ENCODE measurements around the gene BCL2L15.

The BCL2L15 gene

DNA sequence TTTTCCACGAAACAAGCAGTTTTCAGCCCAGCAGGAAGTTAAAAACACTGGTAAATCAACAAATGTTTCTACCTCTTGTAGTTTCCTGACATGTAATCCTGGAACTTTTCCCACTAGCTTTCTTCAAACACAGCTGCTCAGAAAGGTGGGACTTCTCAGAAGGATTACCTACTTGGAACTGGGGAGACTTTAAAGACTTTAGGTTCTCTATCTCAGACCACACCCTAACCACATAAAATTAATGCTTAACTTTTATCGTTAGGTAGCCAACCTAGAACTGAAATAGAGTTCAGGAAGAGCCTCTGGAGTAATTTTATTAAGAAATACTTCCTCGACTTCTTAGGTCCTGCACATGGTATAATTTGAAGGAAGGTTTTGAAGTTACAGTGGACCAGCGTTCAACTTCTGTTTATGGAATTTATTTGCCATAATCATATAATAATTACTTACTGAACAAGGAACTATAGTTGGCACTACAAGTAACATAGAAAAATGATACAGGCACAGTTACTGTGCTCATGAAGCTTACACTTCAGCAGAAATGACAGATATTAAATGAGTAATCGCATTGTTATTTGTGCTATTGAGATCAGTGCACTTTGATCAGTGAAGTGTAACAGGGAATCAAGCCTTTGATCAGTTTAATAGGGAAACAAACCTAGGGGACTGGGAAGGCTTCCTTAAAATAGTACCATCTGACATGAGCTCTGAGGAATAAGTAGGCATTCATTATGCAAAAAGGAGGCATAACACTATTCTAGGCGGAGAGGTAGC lies at the start of gene BCL2L15:
Gene BCL2L15 (minus strand): TSS at position 180 of the 774 bp plus-strand sequence. CDS start 206 bp downstream, outside the sequence.
- peak; percentile 4 for FAIRE-seq
- DNase-seq (ENCODE audit: insufficient read length, low spot score), result no peak

DNA sequence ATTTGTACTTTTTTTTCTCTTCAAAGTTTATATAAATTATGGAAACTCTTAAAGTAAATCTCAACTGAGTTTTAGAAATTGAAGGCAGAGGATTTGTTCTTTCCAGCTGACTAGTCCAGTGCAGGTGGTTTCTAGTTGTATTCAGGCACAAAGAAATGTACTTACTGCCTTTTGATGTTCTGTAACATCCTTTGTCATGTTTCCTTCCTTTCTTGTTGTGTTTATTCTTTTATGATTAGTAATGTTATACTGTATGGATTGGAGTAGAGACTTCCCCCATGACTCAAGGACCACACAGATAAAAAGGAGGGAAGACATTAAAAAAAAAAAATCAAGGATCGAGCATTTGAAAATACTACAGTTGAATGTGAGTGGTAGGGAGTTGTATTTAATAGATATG lies 49.8 kb upstream of the BCL2L15 start:
- DNase-seq (ENCODE audit: insufficient read length, low spot score) (no peak), FAIRE-seq (no peak)

DNA sequence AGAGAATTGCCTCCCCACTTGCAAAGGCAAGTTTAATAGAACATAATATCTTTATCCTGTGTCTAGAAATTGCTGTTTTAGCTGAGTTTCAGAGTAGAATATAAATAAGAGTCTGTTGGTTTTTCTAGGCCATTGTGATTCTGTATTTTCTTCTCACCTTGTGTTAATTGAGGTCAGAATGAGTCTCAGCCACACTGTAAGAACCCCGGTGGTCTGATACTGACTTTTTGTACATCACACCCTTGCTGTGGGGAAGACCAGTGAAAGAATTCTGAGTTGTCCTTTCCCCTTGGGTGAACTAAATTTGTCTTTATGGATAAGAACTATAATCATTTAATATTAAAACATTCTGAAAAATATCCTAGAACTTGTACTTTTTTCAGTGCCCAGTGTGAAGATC lies 48.6 kb upstream of the BCL2L15 start:
- FAIRE-seq, result no peak
- no peak for DNase-seq (ENCODE audit: insufficient read length, low spot score)

DNA sequence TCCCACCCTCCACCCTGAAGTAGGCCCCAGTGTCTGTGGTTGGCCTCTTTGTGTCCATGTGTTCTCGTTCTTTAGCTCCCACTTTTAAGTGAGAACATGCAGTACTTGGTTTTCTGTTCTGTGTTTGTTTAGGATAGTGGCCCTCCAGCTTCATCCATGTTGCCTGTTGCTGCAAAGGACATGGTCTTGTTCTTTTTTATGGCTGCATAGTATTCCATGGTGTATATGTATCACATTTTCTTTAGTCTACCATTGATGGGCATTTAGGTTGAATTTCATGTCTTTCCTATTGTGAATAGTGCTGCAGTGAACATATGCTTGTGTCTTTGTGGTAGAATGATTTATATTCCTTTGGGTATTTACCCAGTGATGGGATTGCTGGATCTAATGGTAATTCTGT lies 47.8 kb upstream of the BCL2L15 start:
- DNase-seq (ENCODE audit: insufficient read length, low spot score) (no peak), FAIRE-seq (no peak)

DNA sequence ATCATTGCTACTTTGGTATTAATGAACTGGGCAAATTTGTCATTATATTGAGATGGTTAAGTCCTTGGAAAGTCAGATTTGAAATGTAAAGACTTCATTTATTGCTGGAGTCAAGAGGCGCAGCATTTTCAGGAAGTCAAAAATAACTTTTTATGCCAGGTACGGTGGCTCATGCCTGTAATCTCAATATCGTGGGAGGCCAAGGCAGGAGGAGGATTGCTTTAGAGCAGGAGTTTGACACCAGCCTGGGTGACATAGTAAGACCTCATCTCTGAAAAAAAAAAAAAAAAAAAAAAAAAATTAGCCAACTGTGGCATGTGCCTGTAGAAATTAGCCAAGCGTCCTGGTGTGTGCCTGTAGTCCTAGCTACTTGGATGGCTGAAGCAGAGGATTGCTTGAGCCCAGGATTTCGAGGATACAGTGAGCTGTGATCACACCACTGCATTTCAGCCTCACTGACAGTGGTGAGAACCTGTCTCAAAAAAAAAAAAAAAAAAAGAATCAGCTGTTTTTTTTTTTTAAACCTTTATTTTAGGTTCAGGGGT lies 47.2 kb upstream of the BCL2L15 start:
- FAIRE-seq, result no peak
- DNase-seq (ENCODE audit: insufficient read length, low spot score), result no peak

DNA sequence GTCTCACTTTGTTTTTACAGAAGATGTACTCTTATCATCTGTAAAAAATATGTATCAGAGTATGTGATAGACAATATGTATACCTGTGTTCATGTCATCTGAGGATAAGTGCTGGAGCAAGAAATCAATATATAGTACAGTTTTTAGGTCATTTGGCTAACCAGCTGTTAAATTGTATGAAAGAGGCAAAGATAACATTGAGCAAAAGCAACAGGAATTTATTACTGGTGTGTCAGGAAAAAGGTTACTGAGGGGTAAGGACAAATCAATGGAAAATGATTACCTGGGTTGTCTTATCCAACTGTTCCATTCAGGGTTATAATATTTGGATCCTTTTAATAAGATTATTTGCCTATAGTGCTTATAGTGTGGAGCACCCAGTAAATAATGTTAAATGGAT lies 46.6 kb upstream of the BCL2L15 start:
- DNase-seq (ENCODE audit: insufficient read length, low spot score) (no peak), FAIRE-seq (no peak)

DNA sequence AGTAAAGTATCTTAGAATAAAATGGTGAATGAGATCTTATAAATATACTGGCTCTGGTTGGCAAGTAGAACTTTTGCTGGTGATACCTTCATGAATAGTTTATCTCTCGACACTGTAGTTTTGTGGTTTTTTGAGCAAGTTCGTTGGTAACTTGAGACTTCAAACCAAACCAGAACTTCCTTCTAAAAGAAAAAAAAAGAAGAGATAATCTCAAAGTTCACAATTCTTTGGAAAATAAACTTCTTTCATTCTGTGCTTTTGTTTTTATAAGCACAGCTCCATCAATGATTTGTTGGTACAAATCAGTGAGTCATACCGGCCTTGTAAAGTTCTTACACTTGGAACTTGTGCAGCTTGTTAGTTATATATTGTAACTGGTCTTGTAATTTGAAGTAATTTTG lies 44.1 kb upstream of the BCL2L15 start:
- DNase-seq (ENCODE audit: insufficient read length, low spot score) (no peak), FAIRE-seq (no peak)

- DNase-seq (ENCODE audit: insufficient read length, low spot score) (peak; percentile 25), FAIRE-seq (peak; percentile 75)
Measured at GRCh38 chr1:113930499-113931161, 43.2 kb upstream of the BCL2L15 start.

GRCh38 chr1:113929750-113930498 lies 42.5 kb upstream of the BCL2L15 start:
- no peak for FAIRE-seq
- DNase-seq (ENCODE audit: insufficient read length, low spot score), result peak; percentile 32

DNA sequence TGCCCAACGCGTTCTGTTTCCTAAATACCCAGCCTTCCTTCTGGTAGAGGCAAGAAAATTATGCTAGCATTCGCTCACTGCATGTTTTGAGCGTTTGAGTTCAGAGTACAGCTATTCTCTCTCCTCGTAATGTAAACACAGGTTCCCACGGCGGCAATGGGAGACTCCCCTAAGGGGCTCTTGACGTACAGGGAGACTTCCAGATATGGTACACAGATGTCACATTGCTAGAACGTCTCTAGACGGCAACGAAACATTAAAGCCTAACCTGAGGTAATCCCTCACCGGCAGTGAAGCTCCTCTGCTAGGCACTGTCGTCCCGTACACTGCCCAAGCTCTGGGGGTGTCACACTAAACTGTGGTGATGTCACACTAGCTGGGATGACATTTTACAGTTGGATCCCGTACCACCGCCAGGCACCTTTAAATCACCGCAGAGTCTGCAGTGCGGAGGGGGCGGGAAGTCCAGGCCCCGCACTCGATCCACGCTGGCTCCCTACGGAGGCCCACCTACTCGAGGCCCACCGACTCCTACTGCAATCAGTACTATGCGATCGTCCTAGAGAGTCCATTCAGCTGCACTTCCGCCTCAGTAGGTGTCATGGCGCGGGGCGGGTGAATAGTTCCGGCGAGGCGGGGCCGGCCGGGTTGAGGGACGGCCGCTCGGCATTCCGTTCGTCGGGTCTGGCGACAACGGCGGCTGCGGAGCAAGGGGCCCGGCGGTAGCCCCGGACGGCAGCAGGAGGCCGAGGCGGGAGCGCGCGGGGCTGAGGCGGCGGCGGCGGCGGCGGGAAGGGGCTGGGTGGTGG lies 41.8 kb upstream of the BCL2L15 start, which contains the start of gene HIPK1:
Gene HIPK1 (plus strand): TSS at position 384 of the 809 bp plus-strand sequence.
- DNase-seq (ENCODE audit: insufficient read length, low spot score) (peak; percentile 64), FAIRE-seq (peak; percentile 93)

GRCh38 chr1:113928187-113928930 lies 41.0 kb upstream of the BCL2L15 start:
- DNase-seq (ENCODE audit: insufficient read length, low spot score) (no peak), FAIRE-seq (peak; percentile 86)

- DNase-seq (ENCODE audit: insufficient read length, low spot score), result no peak
- no peak for FAIRE-seq
Measured at GRCh38 chr1:113924473-113924872, 37.1 kb upstream of the BCL2L15 start.

DNA sequence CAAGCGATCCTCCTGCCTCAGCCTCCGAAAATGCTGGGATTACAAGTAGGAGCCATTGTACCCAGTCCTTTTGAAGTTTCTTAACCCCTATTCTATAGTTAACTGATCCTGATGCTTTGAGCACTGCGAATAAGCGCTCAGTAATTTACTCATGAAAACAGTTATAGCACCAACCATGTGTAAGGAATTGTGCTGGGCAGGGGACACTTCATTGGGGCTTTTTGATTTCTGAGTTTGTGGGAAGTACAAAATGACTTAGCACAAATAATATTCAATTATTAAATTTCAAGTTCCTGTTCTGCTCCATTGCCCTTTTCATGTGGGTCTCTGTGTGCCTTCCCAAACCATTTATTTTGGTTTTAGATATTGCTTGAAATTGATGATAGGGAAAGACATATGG lies 35.6 kb upstream of the BCL2L15 start:
- DNase-seq (ENCODE audit: insufficient read length, low spot score) (no peak), FAIRE-seq (no peak)

GRCh38 chr1:113918243-113918642 lies 30.9 kb upstream of the BCL2L15 start:
- no peak for DNase-seq (ENCODE audit: insufficient read length, low spot score)
- peak; percentile 58 for FAIRE-seq

DNA sequence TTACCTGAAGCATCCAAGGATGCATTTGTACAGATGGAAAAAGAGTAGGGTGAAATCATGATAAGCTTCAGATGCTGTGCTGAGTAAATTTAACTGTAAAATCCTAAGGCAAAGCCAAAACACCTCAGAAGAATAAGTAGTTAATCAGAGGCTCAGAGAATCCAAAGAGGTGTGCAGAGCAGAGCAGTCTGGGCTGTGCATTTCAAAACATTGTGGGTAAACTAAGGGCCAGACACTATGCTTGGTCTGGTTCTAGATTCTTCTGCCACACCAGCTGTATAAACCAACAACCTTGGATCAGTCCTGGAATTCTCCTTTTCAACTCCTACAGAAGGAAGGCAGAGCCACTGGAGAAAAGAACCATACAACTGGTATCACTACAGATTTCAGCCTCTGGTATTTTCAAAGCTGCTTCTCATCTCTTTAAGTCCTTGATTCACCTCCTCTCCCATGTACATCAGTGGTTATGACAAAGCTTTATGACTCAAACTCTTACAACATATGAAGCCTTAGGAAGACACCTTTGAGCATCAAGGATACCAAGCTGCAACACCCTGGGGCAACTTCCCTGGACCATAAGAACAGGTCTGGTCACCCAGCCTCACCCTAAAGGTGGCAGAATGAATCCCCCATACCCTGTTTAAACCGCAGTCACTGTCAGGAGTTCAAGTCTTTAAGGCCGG lies 30.2 kb upstream of the BCL2L15 start:
- no peak for DNase-seq (ENCODE audit: insufficient read length, low spot score)
- FAIRE-seq, result no peak

DNA sequence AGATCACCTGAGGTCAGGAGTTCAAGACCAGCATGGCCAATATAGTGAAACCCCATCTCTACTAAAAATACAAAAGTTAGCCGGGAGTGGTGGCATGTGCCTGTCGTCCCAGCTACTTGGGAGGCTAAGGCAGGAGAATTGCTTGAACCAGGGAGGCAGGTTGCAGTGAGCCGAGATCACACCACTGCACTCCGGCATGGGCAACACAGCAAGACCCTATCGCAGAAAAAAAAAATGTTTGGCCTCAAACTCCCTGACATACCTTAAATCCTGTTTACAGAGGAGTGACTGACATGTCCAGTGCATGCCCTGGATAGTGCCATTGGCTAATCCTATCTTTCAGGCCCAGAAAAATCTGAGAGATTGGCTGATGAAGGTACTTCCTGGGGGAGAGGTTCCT lies 29.6 kb upstream of the BCL2L15 start:
- DNase-seq (ENCODE audit: insufficient read length, low spot score) (no peak), FAIRE-seq (no peak)

DNA sequence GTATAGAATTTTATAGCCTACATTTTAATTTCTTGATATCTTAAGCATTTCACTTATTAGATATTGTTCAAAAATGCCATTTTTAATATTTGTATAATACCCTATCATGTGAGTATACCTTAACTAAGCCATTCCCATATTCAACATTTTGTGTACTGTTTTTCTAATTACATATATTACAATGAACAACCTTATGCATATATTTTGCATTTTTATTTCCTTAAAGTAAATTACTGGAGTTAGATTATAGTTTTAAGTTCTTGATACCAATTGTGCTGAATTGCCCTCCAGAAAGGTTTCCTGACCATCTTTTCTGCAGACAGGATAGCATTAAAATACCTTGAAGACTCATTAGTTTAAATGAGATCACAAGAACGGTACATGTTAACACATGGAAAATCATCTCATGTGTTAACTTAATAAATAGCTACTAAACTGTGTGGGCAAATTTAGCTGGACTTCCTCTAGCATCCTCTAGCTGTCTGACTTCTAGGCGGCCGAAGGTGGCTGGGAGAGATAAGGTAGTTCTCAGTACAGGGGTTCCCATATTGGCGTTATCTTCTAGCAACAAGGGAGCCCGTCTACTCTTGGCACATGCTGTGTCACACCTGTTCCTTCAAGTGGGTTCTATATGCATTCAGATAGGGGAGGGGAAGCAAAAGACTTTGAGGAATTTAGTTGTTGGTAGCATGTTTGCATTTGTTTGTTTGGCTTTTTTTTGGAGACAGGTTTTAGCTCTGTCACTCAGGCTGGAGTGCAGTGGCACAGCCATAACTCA lies 26.7 kb upstream of the BCL2L15 start:
- no peak for DNase-seq (ENCODE audit: insufficient read length, low spot score)
- FAIRE-seq, result no peak

DNA sequence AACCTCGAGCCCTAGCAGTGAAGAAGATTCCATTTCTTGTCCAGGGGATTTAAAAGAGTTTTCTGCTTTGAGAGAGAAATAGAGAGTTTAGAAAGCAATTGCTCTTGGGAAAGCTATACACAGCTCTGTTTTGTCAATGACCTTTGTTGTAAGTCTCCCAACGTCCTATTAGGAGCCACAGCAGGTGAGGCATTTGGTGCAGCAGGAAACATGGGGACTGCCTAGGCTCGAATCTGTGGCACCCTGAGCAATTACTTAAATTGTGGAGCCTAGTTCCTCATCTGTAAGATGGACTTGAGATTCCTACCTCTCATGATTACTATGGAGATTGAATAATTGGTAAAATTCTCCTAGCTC lies 25.9 kb upstream of the BCL2L15 start:
- DNase-seq (ENCODE audit: insufficient read length, low spot score) (no peak), FAIRE-seq (no peak)
